NCI-H128 (cell line): ENCODE measurements around the gene FUCA1.
"Not testable (repeated sequence)": the region's sequence is repeated elsewhere in the genome, so short reads cannot be mapped to it uniquely, and the experiment has no call there.

Source experiments
- DNase-seq: peaks from one replicate; lab custom pipeline; 2025; ENCODE audit not compliant: unreplicated experiment; lab: John Stamatoyannopoulos, UW

Gene FUCA1

DNA sequence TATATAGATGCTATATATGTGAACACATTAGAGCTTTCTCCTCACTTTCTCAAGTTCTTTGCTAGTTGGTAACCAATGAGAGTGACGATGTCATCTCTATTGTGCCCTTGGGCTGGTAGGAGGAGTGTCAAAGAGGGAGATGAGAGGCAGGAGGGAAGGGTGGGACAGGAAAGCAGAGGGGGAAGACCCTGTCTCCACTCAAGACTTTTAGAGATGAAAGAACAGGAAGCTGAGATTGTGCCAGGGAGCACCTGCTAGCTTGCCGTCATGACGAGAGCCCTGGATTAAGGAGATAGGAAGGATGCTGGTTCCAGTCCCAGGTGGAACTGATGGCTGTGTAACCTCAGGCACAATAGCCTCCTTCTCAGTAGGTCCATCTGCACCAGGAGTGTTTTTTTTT lies 28.4 kb upstream of the FUCA1 start:
- no peak for DNase-seq

DNA sequence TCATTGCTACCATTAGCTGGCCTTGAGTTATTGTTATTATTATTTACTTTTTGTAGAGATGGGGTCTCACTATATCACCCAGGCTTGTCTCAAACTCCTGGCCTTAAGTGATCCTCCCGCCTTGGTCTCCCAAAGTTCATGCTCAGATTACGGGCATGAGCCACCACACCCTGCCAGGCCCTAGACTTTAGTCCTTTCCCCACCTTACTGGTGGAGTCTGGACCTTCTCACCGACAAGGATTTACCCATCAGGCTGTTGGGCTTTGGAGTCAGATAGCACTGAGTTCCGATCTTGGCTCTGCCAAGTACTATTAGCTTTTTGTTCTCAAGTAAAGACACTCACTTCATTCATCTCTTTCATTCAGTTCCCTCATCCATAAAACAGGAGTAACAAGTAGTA lies 27.9 kb upstream of the FUCA1 start:
- no peak for DNase-seq

DNA sequence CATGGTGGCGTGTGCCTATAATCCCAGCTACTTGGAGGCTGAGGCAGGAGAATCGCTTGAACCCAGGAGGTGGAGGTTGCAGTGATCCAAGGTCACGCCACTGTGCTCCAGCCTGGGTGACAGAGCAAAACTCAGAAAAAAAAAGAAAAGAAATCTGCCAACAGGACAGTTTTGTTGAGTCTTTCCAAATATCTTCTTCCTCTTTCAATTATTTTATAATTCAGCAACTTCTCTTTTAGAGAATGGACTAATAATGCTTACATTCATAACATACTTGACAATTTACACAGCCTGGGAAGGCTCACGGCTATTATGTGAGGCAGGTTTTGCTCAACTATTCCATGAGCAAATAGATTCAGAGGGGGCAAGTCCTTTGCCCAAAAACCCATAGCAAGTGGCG lies 27.0 kb upstream of the FUCA1 start:
- no peak for DNase-seq

DNA sequence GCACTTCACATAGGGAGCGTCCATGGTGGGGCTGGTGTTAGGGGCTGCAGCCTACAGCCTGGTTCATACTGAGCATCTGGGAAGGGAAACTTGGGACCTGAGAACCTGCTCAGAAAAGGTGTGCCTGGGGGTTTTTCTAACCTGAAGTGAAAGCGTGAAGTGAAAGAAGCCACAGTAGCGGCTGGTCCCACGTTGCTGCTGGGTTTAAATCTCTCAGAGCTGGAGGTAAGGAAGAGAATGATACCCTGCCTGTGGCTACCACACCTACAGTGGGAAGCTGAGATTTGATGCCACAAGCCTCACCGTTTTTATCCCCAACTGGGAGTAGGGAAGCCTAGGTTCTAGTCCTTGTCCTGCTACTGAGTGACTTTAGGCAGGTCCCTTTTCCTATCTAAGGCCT lies 21.0 kb upstream of the FUCA1 start:
- no peak for DNase-seq

DNA sequence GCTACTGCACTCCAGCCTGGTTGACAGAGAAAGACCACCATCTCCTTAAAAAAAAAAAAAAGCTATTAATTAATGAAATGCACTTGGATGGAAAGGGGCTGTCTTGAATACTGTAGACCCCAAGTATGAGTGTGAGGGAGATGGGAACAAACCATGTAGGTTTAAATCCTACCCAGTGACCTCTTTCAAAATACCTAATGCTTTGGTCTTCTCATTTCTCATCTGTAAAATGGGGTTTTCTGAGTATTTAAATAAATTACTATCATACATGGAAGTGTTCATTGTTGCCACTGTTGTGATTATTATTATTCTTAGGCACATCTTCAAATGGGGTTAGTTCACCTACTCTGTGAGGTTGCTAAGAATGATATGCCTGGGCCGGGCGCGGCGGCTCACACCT lies 17.1 kb upstream of the FUCA1 start:
- no peak for DNase-seq

DNA sequence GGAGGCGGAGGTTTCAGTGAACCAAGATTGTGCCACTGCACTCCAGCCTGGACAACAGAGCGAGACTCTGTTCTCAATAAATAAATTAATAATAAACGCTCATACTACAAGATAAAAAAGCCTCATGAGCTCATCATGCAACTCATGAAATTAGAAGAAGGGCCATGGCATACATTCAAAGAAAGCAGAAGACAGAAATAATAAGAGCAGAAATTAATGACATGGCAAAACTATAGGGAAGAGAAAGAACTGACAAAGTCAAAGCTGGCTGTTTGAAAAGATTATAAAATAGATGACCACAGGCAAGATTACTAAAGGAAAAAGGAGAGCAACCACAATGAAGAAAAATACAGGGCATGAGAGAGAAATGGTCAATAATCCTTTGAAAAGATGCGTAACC lies 14.7 kb upstream of the FUCA1 start:
- DNase-seq: no peak

DNA sequence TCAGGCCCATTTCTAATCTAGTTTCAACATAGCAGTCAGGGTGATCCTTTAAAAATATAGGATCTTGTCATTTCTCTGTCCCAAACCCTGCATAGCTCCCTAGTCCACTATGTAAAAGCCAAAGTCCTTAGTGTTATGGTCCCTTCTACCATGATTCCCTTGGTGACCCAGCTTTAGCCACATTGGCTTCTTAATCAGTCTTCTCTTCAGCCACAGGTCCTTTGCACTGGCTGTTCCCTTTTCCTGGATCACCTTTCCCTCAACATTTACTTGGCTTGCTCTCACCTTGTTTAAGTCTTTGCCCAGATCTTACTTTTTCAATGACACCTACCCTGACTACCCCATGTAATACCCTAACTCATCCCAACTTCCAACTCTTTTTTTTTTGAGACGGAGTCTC lies 11.7 kb upstream of the FUCA1 start:
- DNase-seq: no peak

DNA sequence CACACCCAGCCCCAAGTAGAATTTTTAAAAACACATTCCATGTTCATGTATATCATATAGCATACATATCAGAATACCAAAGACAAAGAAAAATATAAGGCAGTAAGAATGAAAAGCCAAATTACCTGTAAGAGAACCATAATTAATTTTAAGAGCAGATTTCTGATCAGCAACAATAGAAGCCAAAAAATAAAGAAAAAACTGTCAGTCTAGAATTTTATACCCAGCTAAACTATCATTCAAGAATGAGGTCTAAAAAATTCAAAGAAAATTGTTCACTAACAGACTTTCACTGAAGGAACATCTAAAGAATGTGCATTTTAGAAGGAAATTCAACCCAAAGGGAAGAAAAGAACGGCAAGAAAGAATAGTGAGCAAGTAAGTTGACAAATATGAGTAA lies 10.6 kb upstream of the FUCA1 start:
- no peak for DNase-seq

DNA sequence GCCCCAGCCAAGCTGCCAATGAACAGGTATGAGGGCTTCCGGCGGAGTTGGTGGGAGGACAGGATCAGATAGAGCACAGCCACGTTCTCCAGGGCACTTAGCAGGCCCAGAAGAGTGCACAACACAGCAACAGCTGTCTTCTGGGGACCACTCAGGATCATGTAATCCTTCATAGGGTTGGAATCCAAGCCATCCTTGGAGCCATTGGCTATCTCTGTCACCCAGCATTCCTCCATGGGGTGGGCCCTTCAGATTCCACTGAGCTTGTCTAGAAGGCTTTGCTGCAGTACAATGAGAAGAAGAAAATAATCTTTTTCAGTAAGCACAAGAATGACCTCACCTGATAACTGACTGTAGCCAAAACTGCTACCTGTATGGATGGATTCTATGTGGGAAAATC lies 7.3 kb upstream of the FUCA1 start:
- no peak for DNase-seq

DNA sequence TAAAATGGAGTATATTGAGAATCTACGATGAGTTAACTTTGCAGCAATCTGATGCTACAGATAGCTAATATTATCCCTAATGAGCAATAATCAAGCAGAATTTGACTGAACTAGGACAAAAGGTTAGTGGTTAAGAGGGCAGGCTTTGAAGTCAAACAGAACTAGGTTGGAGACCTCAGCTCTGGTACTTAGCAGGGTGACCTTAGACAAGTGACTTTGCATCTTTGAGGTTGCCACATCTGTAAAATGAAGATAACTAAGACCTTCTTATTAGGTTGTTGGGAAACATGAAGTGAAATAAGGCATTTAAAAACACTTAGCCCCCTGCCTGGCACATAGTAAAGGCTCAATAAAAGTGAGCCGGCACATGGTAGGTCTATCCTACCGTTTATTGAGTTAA lies 4.3 kb upstream of the FUCA1 start:
- no peak for DNase-seq

DNA sequence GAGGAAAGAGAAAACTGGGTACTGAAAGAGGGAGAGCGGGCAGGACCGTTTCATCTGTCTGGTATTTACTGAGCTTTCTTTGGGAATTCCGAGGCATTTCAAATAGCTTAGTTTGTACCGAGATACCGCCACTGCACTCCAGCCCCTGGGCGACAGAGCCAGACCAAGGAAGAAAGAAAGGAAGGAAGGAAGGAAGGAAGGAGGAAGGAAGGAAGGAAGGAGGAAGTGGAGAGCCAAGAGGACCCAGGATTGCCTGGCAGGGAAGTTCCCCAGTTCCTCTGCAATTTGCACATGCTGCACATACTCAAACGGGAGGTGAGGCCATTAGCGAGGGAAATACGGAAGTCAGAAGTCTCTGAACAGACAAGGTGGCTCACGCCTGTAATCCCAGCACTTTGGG lies 961 bp upstream of the FUCA1 start:
- no peak for DNase-seq

DNA sequence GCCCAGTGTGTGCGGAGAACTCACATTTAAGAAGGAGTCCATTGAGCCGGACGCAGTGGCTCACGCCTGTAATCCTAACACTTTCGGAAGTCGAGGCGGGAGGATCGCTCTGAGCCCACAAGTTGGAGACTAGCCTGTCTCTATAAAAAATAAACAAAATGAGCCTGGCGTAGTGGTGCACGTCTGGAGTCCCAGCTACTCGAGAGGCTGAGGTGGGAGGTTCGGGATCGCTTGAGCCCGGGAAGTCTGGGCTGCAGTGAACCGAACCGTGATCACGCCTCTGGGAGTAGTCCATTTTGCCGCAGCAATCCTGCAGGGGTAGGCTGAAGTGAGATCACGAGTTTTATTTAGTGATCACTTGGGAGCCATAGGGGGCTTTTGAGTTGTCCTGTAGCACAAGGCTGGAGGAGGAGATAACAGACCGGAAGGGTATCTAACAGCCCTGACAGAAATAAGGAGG lies 497 bp upstream of the FUCA1 start:
- DNase-seq: no peak

DNA sequence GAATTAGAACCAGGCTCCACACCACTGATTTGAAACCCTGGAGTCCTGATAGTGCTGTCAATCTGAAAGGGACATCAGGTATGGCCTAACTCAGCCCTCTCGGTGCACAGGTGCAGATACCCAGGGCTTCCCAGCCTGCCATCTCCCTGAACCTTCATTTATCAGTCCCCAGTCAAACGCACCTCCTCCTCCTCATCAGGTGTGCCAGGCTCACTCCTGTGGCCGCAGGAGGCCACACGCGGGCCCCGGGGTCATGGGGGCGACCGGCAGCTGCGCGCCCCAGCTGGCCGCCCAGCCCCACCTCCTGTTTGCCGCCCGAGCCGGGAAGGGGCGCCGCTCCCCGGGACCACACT lies 572 bp downstream of the FUCA1 start:
- no peak for DNase-seq

DNA sequence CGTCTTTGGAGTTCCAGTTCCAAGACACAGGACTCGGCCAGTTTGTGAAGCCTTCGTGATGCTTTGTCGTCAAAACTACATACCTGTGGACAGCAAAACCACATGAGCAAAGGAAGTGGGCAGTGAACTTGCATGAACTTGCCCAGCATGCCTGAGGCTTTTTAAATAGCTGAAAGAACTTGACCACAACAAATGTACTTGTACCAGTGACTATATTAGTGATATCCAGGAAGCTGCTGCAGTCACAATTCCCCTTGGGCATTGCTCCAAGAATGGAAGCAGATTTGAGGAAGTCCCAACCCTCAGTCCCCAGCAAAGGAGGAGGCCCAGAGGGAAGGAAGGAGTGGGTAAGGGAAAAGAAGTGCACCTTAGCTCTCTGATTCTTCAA lies 2.6 kb downstream of the FUCA1 start:
- no peak for DNase-seq

DNA sequence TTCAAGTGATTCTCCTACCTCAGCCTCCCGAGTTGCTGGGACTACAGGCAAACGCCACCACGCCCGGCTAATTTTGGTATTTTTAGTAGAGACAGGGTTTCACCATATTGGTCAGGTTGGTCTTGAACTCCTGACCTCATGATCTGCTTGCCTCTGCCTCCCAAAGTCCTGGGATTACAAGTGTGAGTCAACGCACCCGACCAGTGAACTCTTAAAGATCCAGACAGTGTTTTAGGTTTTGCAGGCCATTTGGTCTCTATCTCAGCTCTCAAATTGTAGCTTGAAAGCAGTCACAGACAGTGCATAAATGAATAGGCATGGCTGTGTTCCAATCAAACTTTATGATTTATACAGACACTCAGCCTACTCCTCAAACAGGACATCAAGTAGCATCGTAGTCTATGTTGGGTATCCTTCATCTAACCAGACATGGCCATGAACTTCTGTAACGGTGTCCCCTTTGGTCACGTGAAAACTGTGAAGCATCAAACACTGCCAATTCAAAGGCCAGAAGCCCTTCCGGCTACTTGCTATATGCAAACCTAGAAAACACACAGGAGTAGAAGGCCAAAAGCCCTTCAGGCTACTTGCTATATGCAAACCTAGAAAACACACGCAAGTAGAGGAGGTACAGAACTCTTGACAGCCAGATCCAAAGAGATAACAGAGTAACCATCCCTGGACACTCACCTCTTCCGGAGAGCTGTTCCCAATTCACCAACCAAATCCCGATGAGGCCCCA lies 3.1 kb downstream of the FUCA1 start:
- no peak for DNase-seq

DNA sequence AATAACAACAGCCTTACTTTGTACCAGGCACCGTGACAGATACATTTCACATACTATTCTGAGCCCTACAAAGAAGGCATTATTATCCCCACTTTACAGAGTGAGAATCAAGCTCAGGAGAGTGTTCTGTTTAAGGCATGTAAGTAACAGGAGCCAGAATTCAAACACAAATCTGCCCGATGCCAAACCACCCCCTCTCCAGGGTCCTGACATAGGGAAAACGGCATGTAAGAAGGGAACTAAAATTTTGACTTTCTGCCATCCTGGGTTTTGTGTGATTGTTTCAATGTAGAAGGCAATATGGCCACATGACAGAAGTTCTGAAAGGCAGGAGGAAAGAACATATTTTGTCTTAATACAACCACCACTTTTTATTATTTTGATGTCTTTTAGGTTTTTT lies 5.5 kb downstream of the FUCA1 start:
- no peak for DNase-seq

DNA sequence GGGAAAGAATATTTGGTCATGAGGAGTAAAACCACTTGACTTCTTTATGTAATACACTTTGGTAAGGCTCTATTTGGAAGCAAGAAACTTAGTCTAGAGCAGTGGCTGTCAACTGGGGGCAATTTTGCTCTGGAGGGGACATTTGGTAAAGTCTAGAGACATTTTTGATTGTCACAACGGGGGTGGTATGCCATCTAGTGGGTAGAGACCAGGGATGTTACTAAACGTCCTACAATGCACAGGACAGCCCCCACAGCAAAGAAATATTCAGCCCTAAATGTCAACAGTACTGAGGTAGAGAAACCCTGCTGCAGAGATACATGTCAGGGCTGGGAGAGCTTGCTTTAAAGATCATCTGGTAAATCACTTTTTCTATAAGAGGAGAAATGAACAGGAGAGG lies 13.5 kb downstream of the FUCA1 start:
- DNase-seq: no peak

DNA sequence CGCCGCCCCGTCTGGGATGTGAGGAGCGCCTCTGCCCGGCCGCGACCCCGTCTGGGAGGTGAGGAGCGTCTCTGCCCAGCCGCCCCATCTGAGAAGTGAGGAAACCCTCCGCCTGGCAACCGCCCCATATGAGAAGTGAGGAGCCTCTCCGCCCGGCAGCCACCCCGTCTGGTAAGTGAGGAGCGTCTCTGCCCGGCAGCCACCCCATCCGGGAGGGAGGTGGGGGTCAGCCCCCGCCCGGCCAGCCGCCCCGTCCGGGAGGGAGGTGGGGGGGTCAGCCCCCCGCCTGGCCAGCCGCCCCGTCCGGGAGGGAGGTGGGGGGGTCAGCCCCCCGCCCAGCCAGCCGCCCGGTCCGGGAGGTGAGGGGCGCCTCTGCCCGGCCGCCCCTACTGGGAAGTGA lies 15.0 kb downstream of the FUCA1 start:
- DNase-seq: not testable (repeated sequence)

DNA sequence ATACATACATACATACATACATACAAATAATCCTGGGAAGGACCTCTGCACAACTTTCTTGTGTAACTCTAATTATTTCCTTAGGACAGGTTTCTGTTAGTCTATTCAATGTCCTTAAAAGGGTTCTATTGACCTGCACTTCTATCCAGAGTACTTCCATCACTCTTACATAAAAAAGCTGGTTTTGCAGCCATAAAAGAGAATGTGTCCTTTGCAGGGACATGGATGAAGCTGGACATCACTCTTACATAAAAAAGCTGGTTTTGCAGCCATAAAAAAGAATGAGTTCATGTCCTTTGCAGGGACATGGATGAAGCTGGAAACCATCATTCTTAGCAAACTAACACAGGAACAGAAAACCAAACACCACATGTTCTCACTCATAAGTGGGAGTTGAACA lies 16.7 kb downstream of the FUCA1 start:
- not testable (repeated sequence) for DNase-seq

DNA sequence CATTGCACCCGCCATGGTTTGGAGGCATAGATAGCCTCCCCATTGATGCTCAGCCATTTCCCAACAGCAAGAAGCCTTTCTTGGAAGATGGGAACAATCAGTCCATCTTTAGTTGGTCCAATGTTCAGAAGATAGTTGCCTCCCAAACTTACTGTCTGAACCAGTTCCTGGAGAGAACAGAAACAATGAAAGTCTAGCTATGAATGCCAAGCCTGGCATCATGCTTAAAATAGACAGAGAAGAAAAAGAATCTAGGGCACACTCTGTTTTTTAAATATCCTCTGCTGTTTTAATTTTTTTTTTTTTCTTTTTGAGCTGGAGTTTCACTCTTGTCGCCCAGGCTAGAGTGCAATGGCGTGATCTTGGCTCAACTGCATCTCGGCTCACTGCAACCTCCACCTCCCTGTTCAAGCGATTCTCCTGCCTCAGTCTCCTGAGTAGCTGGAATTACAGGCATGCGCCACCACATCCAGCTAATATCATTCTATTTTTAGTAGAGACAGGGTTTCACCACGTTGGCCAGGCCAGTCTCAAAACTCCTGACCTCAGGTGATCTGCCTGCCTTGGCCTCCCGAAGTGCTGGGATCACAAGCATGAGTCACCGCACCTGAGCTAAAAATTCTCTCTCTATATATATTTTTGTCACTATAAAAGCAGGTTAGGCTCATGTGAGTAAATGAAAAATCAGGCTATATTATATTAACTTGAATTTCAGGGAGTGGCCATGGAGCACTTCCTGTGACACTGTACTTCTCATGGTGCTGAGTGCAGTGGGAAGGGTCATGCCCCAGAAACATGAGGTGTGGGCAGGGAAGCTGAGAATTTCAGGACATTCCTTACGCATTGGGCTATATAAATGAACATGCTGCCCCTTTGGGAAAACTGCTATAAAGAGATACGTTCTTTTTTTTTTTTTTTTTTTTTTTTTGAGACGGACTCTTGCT lies 19.1 kb downstream of the FUCA1 start:
- DNase-seq: no peak

DNA sequence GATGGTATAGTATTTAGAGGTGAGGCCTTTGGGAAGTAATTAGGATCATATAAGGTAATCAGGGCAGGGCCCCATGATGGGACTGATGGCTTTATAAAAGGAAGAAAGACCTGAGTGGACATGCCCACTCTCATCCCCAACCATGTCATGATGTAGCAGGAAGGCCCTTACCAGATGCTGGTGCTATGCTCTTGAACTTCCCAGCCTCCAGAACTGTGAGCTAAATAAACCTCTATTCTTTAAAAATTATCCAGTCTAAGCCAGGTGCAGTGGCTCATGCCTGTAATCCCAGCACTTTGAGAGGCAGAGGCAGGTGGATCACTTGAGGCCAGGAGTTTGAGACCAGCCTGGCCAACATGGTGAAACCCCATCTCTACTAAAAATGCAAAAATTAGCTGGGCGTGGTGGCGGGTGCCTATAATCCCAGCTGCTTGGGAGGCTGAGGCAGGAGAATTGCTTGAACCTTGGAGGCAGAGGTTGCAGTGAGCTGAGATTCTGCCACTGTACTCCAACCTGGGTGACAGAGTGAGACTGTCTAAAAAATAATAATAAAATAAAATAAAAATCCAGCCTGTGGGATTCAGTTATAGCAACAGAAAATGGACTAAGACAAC lies 20.5 kb downstream of the FUCA1 start:
- DNase-seq: not testable (repeated sequence)

DNA sequence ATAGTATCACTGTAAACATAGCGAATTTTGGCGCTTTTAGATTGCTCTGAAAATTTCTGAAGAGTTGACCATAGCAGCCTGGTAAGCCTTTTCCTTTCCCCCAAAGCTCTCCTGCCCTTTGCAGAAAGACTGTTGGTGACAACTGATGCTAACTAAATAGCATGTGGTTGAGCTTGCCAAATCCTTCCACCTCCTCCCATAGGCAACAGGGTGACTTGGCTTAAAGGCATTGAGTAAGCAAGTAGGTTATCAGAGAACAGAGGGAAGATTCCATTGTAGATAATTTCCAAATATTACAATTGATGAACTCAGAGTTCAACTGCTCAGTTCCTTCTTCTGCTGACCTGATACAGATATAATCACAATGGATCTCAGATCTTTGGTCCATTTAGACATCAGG lies 22.9 kb downstream of the FUCA1 start:
- DNase-seq: no peak
